Left lung (tissue), 10 donors: Measurements from ENCODE around the gene SLC44A5. TPM values are rescaled to one million over a fixed set of nuclear protein-coding genes. Genes with fewer than 3 reads are reported as not detected.

Experiments
- ATAC-seq: fragments of 200-7000 bp; cut with Tn5 transposase; one replicate; pipeline ENCODE4 v1.9.1; 2020; ENCODE audit warnings: moderate library complexity
- DNase-seq, 4 donors: peaks; one replicate each; pipeline ENCODE4 v3.0.0-alpha.2; 2013 to 2020
- H3K27ac ChIP-seq, 2 donors: fragments of 200-600 bp; sonication (generic) in 1 of 2; one replicate each; pipeline versions ENCODE4 v1.5.0 to v1.8.0; 2020 to 2021
- H3K27me3 ChIP-seq, 2 donors: fragments of 200-600 bp; sonication (generic) in 1 of 2; one replicate each; pipeline versions ENCODE4 v1.5.0 to v1.8.0; 2020 to 2021
- H3K36me3 ChIP-seq, 2 donors: fragments of 200-600 bp; sonication (generic) in 1 of 2; one replicate each; pipeline versions ENCODE4 v1.5.0 to v1.8.0; 2020 to 2021
- H3K4me1 ChIP-seq, 2 donors: fragments of 200-600 bp; one replicate each; pipeline ENCODE4 v1.8.0; 2021
- H3K4me3 ChIP-seq, 2 donors: fragments of 200-600 bp; sonication (generic) in 1 of 2; one replicate each; pipeline versions ENCODE4 v1.5.0 to v1.8.0; 2020 to 2021; ENCODE audit warnings: mild to moderate bottlenecking in 1 of 2
- H3K9me3 ChIP-seq, 2 donors: fragments of 200-600 bp; sonication (generic) in 1 of 2; one replicate each; pipeline versions ENCODE4 v1.5.0 to v1.8.0; 2020 to 2021
- CTCF ChIP-seq, 2 donors: fragments of 200-600 bp; sonication (generic) in 1 of 2; IDR thresholded peaks; one replicate each; pipeline versions ENCODE4 v1.5.0 to v1.8.0; 2021; ENCODE audit warnings: antibody characterized with exemption in 2 of 2
- intact Hi-C, 2 donors: fragments of 100-400 bp; cut with DNase I; formaldehyde crosslinking; loops; one replicate each; pipeline versions ENCODE4 v1.11.2 to v1.14.2; 2022
- polyA plus RNA-seq, 6 donors: library from polyadenylated mRNA; unstranded; fragments of 120-200 nt; gene quantifications; one replicate each; pipeline ENCODE4 v1.2.1, GENCODE V29; 2013; ENCODE audit not compliant: insufficient read length in 6 of 6
- total RNA-seq, 2 donors: library from RNA; stranded (reverse); fragmentation: NEBNext Ultra II Directional; extraction: Animal tissue kit (Norgen Biotek cat#: 25700); gene quantifications; one replicate each; pipeline ENCODE4 v1.2.1, GENCODE V29; 2021
- donor health status: DM: no; HTN: yes; CAD: no.
- donor health status: DM: no; HTN: no; CAD: no.

Gene SLC44A5
- total and polyA plus RNA-seq, 8 donors, result 0.09 to 6.4 (median 2.7) TPM

DNA sequence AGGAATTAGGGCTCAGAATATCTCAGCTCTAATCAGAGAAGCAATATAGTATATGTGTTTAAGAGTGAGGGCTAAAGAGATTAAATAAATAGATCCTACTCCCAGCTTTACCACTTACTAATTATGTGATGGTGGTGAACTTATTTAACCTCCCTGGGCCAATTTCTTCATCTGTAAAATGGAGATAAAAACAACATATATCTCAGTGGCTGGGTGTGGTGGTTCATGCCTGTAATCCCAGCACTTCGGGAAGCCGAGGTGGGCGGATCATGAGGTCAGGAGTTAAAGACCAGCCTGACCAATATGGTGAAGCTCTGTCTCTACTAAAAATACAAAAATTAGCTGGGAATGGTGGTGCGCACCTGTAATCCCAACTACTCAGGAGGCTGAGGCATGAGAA, 135.2 kb downstream of the SLC44A5 start:
- Histone ChIP-seq H3K27me3 (no peaks in the 10 kb centered on the region), H3K4me1 (no peaks in the 10 kb centered on the region), H3K36me3 (no peaks in the 10 kb centered on the region), H3K9me3 (peaks cover 0 to 5% of the 10 kb centered on the region in 2 donors), H3K4me3 (no peak overlapping the region), H3K27ac (no peak overlapping the region)
- intact Hi-C loops, result no loop called here
- no peak for ATAC-seq
- no peak for DNase-seq
- TF ChIP-seq CTCF (IDR thresholded peaks at IDR 0.05), result no peak

DNA sequence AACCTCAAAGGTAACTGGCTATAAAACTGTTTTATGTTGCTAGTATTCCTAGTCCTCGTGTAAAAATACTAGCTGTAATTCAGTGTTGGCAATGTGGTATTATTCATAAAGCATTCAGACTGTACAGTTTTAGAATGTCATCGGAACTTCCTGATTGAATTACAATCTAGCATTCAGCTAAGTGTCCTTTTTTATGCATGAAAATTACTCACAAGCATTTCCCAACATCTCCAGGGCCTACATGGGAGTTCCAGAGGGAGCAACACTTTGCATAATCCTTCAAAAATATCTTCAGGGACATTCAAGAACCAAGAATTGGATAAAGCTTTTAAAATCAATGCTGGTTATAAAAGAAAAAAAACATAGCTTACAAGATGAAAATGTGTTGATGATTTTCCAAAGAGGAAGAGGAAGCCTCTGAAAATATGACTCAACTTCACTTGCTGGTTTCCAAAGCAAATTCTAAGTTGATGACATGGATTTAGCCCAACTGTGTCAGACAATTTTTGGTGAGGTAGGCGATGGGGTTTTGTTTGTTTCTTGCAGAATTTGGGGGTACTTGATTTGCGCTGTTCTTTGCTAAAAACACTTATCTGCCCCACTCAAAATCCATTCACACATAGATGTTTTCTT, 137.8 kb downstream of the SLC44A5 start:
- Histone ChIP-seq H3K9me3 (peaks cover 0 to 5% of the 10 kb centered on the region in 2 donors), H3K4me1 (no peaks in the 10 kb centered on the region), H3K27ac (no peak overlapping the region), H3K4me3 (no peak overlapping the region), H3K27me3 (no peaks in the 10 kb centered on the region), H3K36me3 (no peaks in the 10 kb centered on the region)
- DNase-seq, result no peak
- no peak for ATAC-seq
- intact Hi-C loops, result no loop called here
- no peak for TF ChIP-seq CTCF (IDR thresholded peaks at IDR 0.05)

DNA sequence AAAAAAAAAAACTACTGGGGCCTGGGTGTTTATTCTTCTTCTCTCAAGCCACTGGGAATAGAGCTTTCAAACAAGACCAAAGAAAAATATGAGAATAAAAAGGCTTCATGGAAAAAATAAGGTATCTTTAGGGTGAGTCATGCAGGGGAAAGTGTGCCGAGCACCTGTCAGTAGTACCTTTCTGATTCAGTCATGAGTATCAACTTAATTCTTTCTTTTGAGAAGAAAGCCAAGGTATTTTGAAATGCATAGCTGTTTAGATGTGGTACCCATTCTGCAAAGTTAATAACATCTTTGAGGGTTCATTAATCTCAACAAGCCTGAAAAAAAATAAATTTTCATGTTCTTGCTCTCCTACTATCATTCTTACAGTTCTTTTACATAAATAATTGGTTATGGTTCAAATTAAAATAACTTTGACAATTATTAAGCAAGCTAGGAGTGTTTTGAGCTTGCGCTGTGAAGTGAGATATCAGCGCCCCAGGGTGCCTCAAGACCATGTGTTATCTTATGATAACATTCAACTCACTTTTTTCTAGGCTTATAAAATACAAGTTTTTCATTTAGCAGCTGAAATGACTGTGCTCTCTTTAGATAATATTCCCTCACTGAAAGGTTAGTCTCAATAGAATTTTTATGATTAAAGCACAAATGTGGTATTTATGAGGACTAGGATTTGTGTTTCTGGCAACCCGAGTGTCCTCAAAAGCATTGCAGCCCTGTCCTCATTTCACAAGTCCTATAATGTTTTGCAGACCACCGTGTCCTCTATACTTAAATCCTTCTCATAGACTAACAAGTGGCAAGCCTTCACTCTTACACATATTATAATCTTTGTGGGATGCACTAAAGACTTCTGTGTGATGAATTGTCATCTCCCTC, 138.6 kb downstream of the SLC44A5 start:
- no peak for TF ChIP-seq CTCF (IDR thresholded peaks at IDR 0.05)
- ATAC-seq, result no peak
- H3K4me1 ChIP-seq, result no peaks in the 10 kb centered on the region
- no peak overlapping the region for H3K27ac ChIP-seq
- H3K27me3 ChIP-seq, result no peaks in the 10 kb centered on the region
- H3K4me3 ChIP-seq, result no peak overlapping the region
- DNase-seq, result no peak
- intact Hi-C loops, result no loop called here
- H3K9me3 ChIP-seq, result peaks cover 0 to 5% of the 10 kb centered on the region in 2 donors
- H3K36me3 ChIP-seq, result no peaks in the 10 kb centered on the region

DNA sequence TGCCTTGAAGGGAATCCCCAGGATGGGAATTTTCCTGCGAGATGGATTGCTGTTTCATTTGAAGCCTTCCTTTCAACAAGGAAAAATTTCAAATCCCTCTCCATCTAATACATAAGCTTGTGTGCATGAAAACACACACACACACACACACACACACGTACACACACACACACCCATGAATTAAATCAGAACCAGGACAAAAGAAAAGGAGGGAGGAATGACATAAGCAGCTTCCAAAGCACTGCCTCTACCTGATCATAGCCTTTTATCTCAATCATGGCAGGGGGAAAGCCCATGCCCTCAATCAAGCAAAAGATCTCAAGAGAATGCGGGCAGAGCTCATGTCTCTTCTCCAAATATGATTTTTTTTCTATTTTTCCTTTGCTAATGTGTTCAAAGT, 139.7 kb downstream of the SLC44A5 start:
- H3K27ac ChIP-seq, result no peak overlapping the region
- H3K36me3 ChIP-seq, result no peaks in the 10 kb centered on the region
- no peaks in the 10 kb centered on the region for H3K9me3 ChIP-seq
- H3K4me1 ChIP-seq, result no peaks in the 10 kb centered on the region
- intact Hi-C loops, result no loop called here
- no peak for DNase-seq
- TF ChIP-seq CTCF (IDR thresholded peaks at IDR 0.05), result no peak
- H3K4me3 ChIP-seq, result no peak overlapping the region
- no peak for ATAC-seq
- no peaks in the 10 kb centered on the region for H3K27me3 ChIP-seq

- no peak for TF ChIP-seq CTCF (IDR thresholded peaks at IDR 0.05)
- intact Hi-C loops, result no loop called here
- no peak overlapping the region for H3K4me3 ChIP-seq
- H3K27ac ChIP-seq, result no peak overlapping the region
- no peaks in the 10 kb centered on the region for H3K27me3 ChIP-seq
- ATAC-seq (no peak), DNase-seq (no peak)
- no peaks in the 10 kb centered on the region for H3K9me3 ChIP-seq
- H3K4me1 ChIP-seq, result no peaks in the 10 kb centered on the region
- H3K36me3 ChIP-seq, result no peaks in the 10 kb centered on the region
Observed at GRCh38 chr1:75470448-75470847, 140.5 kb downstream of the SLC44A5 start.
